Breast epithelium (tissue), 3 donors: ENCODE results near the gene TMEM236.

Source experiments
- POLR2A ChIP-seq: fragments of 450-650 bp; IDR thresholded peaks from one replicate; pipeline ENCODE4 v1.6.1; 2016; ENCODE audit warnings: antibody characterized with exemption, mild to moderate bottlenecking, moderate library complexity
- TF ChIP-seq, protein P1 (sequence below), 3 donors: fragments of 450-650 bp; IDR thresholded peaks; one replicate each; pipeline ENCODE4 v1.5.1; 2016 to 2017; ENCODE audit warnings: antibody characterized with exemption in 3 of 3, mild to moderate bottlenecking in 3 of 3, moderate library complexity in 3 of 3

DNA sequence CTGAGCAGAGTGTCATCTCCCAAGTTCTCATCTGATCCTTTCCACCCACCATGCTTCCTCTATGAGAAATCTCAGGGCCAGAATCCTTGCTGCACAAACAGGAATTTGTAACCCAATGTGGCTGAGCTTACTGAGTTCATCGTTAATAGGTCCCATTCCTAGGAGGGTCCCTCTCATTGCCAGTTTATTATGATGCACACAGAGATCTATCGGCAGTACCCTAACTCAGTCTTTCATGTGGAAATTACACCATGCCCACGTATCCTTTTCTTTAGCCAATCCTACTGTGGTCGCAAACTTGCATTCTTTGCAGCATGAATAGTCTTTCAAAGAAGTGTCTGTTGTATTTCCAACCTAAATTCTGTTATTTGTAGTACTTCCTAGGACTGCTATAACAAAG lies 12.1 kb downstream of the TMEM236 start:
- TF ChIP-seq, protein P1, sequence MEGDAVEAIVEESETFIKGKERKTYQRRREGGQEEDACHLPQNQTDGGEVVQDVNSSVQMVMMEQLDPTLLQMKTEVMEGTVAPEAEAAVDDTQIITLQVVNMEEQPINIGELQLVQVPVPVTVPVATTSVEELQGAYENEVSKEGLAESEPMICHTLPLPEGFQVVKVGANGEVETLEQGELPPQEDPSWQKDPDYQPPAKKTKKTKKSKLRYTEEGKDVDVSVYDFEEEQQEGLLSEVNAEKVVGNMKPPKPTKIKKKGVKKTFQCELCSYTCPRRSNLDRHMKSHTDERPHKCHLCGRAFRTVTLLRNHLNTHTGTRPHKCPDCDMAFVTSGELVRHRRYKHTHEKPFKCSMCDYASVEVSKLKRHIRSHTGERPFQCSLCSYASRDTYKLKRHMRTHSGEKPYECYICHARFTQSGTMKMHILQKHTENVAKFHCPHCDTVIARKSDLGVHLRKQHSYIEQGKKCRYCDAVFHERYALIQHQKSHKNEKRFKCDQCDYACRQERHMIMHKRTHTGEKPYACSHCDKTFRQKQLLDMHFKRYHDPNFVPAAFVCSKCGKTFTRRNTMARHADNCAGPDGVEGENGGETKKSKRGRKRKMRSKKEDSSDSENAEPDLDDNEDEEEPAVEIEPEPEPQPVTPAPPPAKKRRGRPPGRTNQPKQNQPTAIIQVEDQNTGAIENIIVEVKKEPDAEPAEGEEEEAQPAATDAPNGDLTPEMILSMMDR (IDR thresholded peaks at IDR 0.05), result no peak
- no peak for TF ChIP-seq POLR2A
